Lung (tissue), 12 donors: ENCODE results near the gene KCND3. TPM values are rescaled to one million over a fixed set of nuclear protein-coding genes. Genes with fewer than 3 reads are reported as not detected.

Experiments used
- ATAC-seq: fragments of 200-7000 bp; cut with Tn5 transposase; one replicate; pipeline ENCODE4 v1.9.1; 2020; ENCODE audit warnings: moderate number of reproducible peaks; ENCODE audit not compliant: insufficient read depth, low FRiP score
- DNase-seq, 3 donors: peaks; one replicate each; pipeline ENCODE4 v3.0.0-alpha.2; 2013 to 2017
- H3K27ac ChIP-seq, 2 donors: one replicate each; pipeline ENCODE4 v1.5.1; 2013; ENCODE audit warnings: mild to moderate bottlenecking in 2 of 2, moderate library complexity in 2 of 2, control low read depth in 1 of 2, inconsistent platforms in 1 of 2, low read depth in 1 of 2, low read length in 1 of 2
- H3K27me3 ChIP-seq, 3 donors: one replicate each; pipeline ENCODE4 v1.5.1; 2013; ENCODE audit warnings: low read length in 2 of 3; ENCODE audit not compliant: control insufficient read depth in 3 of 3, insufficient read depth in 3 of 3
- H3K36me3 ChIP-seq, 4 donors: one replicate each; pipeline ENCODE4 v1.5.1; 2013; ENCODE audit warnings: low read length in 4 of 4, mild to moderate bottlenecking in 1 of 4, moderate library complexity in 1 of 4; ENCODE audit not compliant: control insufficient read depth in 4 of 4, insufficient read depth in 4 of 4
- H3K4me1 ChIP-seq, 5 donors: one replicate each; pipeline ENCODE4 v1.5.1; 2013; ENCODE audit warnings: low read length in 5 of 5, mild to moderate bottlenecking in 2 of 5, moderate library complexity in 1 of 5; ENCODE audit not compliant: control insufficient read depth in 5 of 5, insufficient read depth in 5 of 5
- H3K4me3 ChIP-seq: one replicate; pipeline ENCODE4 v1.5.1; 2013; ENCODE audit warnings: mild to moderate bottlenecking, control low read depth, moderate library complexity
- H3K9ac ChIP-seq, 2 donors: one replicate each; pipeline ENCODE4 v1.5.1; 2013; ENCODE audit warnings: low read length in 2 of 2, control low read depth in 1 of 2; ENCODE audit not compliant: insufficient read depth in 1 of 2
- H3K9me3 ChIP-seq, 4 donors: one replicate each; pipeline ENCODE4 v1.5.1; 2013; ENCODE audit warnings: low read length in 3 of 4, mild to moderate bottlenecking in 1 of 4, moderate library complexity in 1 of 4; ENCODE audit not compliant: control insufficient read depth in 4 of 4, insufficient read depth in 3 of 4
- CTCF ChIP-seq: IDR thresholded peaks from 2 replicates; pipeline ENCODE4 v1.5.1; 2012; ENCODE audit warnings: mild to moderate bottlenecking; ENCODE audit errors: control extremely low read depth, extremely low read depth
- WGBS, 2 donors: extraction: QIAGEN DNeasy Blood & Tissue Kit; methylation state at CpG; one replicate each; pipeline ENCODE4 v1.1.7; 2013; 5-methylcytosine and 5-hydroxymethylcytosine counted together
- polyA plus RNA-seq, 2 donors: library from polyadenylated mRNA; stranded (reverse); fragments of 200-250 nt; gene quantifications; one replicate each; pipeline ENCODE4 v1.2.1, GENCODE V29; 2013
- total RNA-seq, 2 donors: library from RNA; depleted of rRNA in 1 of 2; stranded (reverse); fragments of >200 nt in 1 of 2; gene quantifications; one replicate each; pipeline ENCODE4 v1.2.1, GENCODE V29; 2014 to 2021
- donor health status: control.
- donor health status: control.
- donor health status: Bipolar disorder and iron deficiency.
- donor health status: healthy.
- donor health status: DM: yes; HTN: yes; CAD: no.

Gene KCND3
- total and polyA plus RNA-seq, 4 donors = 1.3 to 12.1 (median 4.9) TPM

- Histone ChIP-seq H3K4me3 (no peak overlapping the region), H3K4me1 (no peaks in the 10 kb centered on the region), H3K36me3 (peaks cover 16 to 38% (median 25%) of the 10 kb centered on the region in 4 donors), H3K27me3 (no peaks in the 10 kb centered on the region), H3K9me3 (no peaks in the 10 kb centered on the region), H3K27ac (no peak overlapping the region), H3K9ac (no peak overlapping the region)
- whole genome bisulfite sequencing, 2 donors = 97 to 100% methylated on average over 2 of the region's 2 CpGs
- no peak for DNase-seq
- no peak for TF ChIP-seq CTCF
- ATAC-seq = no peak
Measured at GRCh38 chr1:111762332-111762731, 227.1 kb downstream of the KCND3 start.

- Histone ChIP-seq H3K36me3 (peaks cover 18 to 38% (median 24%) of the 10 kb centered on the region in 4 donors), H3K4me1 (peaks cover 0 to 6% (median 3%) of the 10 kb centered on the region in 5 donors), H3K27me3 (no peaks in the 10 kb centered on the region), H3K27ac (no peak overlapping the region), H3K4me3 (no peak overlapping the region), H3K9me3 (no peaks in the 10 kb centered on the region), H3K9ac (no peak overlapping the region)
- WGBS, 2 donors = 91 to 97% methylated on average over 2 of the region's 2 CpGs
- TF ChIP-seq CTCF = no peak
- DNase-seq (no peak), ATAC-seq (no peak)
Measured at GRCh38 chr1:111761717-111762116, 227.8 kb downstream of the KCND3 start.

DNA sequence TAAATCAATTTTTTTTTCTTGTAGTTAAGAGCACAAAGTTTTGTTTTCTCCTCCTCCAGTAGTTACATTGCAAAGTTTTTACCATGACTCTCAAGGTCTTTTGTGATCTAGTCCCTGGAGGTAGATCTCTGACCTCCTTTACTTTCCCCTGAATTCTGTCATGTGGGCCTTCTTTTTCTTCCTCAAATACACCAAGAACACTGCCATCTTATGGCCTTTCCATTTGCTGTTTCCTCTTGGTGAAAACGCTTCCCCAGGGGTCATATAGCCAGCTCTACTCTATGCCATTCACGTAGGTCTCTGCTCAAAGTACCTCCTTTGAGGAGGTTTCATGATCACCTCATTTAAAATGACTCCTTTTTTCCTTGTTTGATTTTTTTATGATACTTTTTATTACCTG lies 231.1 kb downstream of the KCND3 start:
- H3K36me3 ChIP-seq = peaks cover 10 to 21% (median 15%) of the 10 kb centered on the region in 4 donors
- 46 to 72% methylated on average over 2 of the region's 2 CpGs for WGBS, 2 donors
- H3K4me1 ChIP-seq = peaks cover 0 to 16% (median 4%) of the 10 kb centered on the region in 5 donors
- no peak overlapping the region for H3K27ac ChIP-seq
- TF ChIP-seq CTCF = no peak
- H3K4me3 ChIP-seq = no peak overlapping the region
- DNase-seq (no peak), ATAC-seq (no peak)
- no peaks in the 10 kb centered on the region for H3K27me3 ChIP-seq
- H3K9ac ChIP-seq = no peak overlapping the region
- peaks cover 0 to 2% (median 0%) of the 10 kb centered on the region in 4 donors for H3K9me3 ChIP-seq

GRCh38 chr1:111756124-111756513 lies 233.3 kb downstream of the KCND3 start:
- ATAC-seq (no peak), DNase-seq (no peak)
- Histone ChIP-seq H3K4me1 (peaks cover 0 to 16% (median 4%) of the 10 kb centered on the region in 5 donors), H3K9ac (peak overlapping the region; percentile 81 to 88), H3K27ac (peak overlapping the region; percentile 88 to 97), H3K9me3 (peaks cover 0 to 2% (median 0%) of the 10 kb centered on the region in 4 donors), H3K36me3 (peaks cover 0 to 11% (median 3%) of the 10 kb centered on the region in 4 donors), H3K27me3 (no peaks in the 10 kb centered on the region), H3K4me3 (peak overlapping the region; percentile 99)
- WGBS, 2 donors = 0 to 1% methylated on average over 32 to 35 of the region's 35 CpGs
- TF ChIP-seq CTCF = no peak
